HFFc6 (cell line): ENCODE measurements around the gene MOB2. TPM values are rescaled to one million over a fixed set of nuclear protein-coding genes. Genes with fewer than 3 reads are reported as not detected.
"Not testable (repeated sequence)": the region's sequence is repeated elsewhere in the genome, so short reads cannot be mapped to it uniquely, and the experiment has no call there.

ENCODE experiments used
- DNase-seq: peaks from one replicate; pipeline ENCODE4 v3.0.0-alpha.2; 2018
- H3K27ac Mint-ChIP-seq: 2 replicates; pipeline ENCODE4 v1.8.0; 2020; ENCODE audit warnings: mild to moderate bottlenecking, mixed read lengths
- H3K27me3 Mint-ChIP-seq: 2 replicates; pipeline ENCODE4 v1.8.0; 2021; ENCODE audit warnings: mild to moderate bottlenecking, moderate library complexity, mixed read lengths; ENCODE audit not compliant: insufficient read depth
- H3K36me3 Mint-ChIP-seq: 2 replicates; pipeline ENCODE4 v1.8.0; 2021; ENCODE audit warnings: low read depth, mixed read lengths
- H3K4me1 Mint-ChIP-seq: 2 replicates; pipeline ENCODE4 v1.8.0; 2020; ENCODE audit warnings: low read depth, mixed read lengths
- H3K4me3 Mint-ChIP-seq: 2 replicates; pipeline ENCODE4 v1.8.0; 2020; ENCODE audit warnings: mild to moderate bottlenecking, moderate library complexity, mixed read lengths
- H3K9me3 Mint-ChIP-seq: 2 replicates; pipeline ENCODE4 v1.8.0; 2020; ENCODE audit warnings: mild to moderate bottlenecking, mixed read lengths
- total RNA-seq, 6 experiments: library from RNA; stranded (reverse); fragmentation: NEBNext Ultra II Directional; extraction: Animal tissue kit (Norgen Biotek cat#: 25700); gene quantifications; 2 replicates in 1 of 6; 3 replicates in 5 of 6; pipeline ENCODE4 v1.2.3, GENCODE V29; 2021
- TF ChIP-seq, protein P1 (sequence below): fragments of 200-600 bp; sonication (generic); IDR thresholded peaks from 2 replicates; pipeline ENCODE4 v1.5.0; 2021; ENCODE audit warnings: antibody characterized with exemption, mild to moderate bottlenecking

MOB2 gene
- total RNA-seq, 6 experiments from 2014 or later = 19.6 to 27.4 (median 21.4) TPM

DNA sequence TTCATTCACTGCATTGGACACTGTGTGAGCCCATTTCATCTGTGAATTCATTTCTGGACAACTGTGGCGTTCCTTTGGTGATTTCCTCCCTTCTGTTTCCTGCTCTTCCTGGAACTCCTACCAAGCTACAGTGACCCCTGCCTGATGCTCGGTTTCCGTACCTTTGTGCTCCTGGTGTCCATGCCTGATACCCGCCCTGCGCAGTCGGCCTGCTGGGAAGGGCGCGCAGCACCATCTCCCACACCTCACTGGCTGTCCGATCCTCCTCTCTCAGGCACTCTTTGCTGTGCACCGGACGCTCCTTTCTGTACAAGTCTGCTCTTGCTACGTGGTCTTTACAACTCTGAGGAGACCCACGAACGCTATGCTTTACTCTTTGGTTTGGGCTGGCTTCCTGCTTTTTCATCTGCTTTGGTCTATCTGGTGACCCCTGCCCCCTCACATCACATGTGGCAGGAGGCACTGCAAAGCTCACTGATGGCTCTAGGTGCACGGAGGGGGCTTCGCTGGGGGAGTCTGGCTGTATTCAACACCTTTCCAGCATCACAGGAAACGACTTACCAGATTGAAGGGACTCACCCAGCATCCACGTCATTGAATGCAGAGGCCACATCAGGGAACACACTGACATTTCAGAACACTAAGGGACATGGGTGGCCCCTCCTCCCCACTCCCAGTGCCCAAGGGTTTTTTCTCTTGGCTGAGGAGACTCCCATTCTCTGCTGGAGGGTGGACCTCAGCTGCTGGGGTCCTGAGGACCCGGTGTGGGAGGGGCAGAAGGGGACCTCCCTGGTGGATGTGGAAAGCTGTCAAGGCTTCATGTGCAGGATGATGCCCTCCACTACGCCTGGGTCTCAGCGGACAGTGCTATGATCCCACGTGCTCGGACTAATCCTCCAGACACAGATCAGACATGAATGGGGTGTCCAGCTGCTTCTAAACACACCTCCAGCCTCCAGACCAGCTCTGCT lies 27.0 kb upstream of the MOB2 start:
- Mint-ChIP-seq H3K27me3 (no peaks in the 10 kb centered on the region; the same call in 1 of the 2 replicates), H3K4me1 (peaks cover 36% of the 10 kb centered on the region), H3K27ac (no peak overlapping the region), H3K4me3 (no peak overlapping the region), H3K9me3 (no peaks in the 10 kb centered on the region), H3K36me3 (no peaks in the 10 kb centered on the region)
- DNase-seq = no peak
- TF ChIP-seq, protein P1, sequence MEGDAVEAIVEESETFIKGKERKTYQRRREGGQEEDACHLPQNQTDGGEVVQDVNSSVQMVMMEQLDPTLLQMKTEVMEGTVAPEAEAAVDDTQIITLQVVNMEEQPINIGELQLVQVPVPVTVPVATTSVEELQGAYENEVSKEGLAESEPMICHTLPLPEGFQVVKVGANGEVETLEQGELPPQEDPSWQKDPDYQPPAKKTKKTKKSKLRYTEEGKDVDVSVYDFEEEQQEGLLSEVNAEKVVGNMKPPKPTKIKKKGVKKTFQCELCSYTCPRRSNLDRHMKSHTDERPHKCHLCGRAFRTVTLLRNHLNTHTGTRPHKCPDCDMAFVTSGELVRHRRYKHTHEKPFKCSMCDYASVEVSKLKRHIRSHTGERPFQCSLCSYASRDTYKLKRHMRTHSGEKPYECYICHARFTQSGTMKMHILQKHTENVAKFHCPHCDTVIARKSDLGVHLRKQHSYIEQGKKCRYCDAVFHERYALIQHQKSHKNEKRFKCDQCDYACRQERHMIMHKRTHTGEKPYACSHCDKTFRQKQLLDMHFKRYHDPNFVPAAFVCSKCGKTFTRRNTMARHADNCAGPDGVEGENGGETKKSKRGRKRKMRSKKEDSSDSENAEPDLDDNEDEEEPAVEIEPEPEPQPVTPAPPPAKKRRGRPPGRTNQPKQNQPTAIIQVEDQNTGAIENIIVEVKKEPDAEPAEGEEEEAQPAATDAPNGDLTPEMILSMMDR = no peak

DNA sequence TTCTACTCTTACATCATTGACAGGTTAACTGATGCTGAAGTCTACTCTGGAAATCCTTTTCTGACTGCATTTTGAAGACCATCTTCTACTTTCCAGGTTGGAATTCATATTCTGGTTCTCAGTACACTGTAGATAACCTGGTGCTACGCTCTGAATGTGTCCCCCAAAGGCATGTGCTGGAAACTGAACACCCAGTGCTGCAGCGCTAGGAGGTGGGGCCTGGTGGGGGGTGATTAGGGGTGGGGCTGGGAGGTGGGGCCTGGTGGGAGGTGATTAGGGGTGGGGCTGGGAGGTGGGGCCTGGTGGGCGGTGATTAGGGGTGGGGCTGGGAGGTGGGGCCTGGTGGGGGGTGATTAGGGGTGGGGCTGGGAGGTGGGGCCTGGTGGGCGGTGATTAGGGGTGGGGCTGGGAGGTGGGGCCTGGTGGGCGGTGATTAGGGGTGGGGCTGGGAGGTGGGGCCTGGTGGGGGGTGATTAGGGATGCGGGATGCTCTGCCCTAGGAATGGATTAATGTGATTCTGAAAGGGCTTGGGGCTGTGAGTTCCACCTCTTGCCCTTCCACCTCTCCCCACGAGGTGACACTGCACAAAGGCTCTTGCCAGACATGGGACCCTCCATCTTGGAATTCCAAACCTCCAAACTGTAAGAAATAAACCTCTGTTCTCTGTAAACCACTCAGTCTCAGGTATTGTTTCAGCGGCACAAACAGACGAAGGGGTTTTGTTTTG lies 26.1 kb upstream of the MOB2 start:
- H3K36me3 Mint-ChIP-seq = not testable (repeated sequence)

DNA sequence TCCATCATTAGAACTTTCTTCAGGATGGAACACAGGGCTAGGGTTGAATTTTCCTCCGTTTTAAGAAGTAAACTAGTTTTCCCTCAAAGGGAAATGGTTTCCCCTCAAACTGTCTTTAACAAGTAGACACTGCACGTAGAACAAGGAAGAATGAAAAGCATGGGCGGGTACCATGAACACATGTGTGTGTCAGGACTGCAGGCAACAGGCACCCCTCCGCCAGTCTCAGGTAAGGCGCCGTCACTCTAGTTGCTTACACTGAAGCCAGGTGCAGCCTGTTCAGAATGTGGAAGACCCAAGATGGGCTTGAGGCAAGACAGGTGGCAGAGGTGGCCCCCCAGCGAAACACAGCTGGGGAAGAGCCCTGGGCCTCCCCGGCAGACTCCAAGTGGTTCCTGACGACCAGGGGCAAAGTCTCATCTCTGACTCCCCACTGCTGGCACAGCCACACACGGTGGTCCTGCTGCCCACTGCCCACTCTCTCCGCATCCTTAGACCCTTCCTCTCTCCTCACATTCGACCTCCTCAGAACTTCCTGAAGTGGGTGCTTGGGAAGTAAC lies 25.4 kb upstream of the MOB2 start:
- DNase-seq = no peak
- H3K27ac Mint-ChIP-seq = no peak overlapping the region
- no peak overlapping the region for H3K4me3 Mint-ChIP-seq
- no peaks in the 10 kb centered on the region; the same call in 1 of the 2 replicates for H3K27me3 Mint-ChIP-seq
- TF ChIP-seq, protein P1 = no peak
- no peaks in the 10 kb centered on the region for H3K9me3 Mint-ChIP-seq
- H3K36me3 Mint-ChIP-seq = no peaks in the 10 kb centered on the region
- H3K4me1 Mint-ChIP-seq = peaks cover 28% of the 10 kb centered on the region

More for the DNA sequence above, 26.1 kb upstream of the MOB2 start:
- H3K27ac Mint-ChIP-seq, H3K9me3 Mint-ChIP-seq, DNase-seq, H3K4me3 Mint-ChIP-seq, H3K27me3 Mint-ChIP-seq: not testable (repeated sequence)
- peaks cover 35% of the 10 kb centered on the region for H3K4me1 Mint-ChIP-seq

DNA sequence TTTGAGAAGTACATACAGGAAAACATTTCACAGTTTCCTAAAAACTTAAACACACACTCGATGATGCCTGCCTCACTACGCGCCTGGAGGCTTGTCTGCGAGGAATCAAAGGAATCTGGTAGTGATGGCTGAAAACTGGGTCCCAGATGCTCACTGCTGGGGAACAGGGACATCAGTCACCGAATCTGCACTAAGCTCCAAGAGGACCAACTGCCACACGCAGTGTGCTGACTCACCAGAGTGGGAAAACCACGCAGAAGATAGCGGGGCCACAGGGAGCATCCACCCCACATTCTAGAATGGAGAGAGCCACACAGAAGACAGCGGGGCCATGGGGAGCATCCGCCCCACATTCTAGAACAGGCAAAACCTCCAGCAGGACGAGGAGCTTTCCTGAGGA lies 24.3 kb upstream of the MOB2 start:
- Mint-ChIP-seq H3K27me3 (no peaks in the 10 kb centered on the region; the same call in 1 of the 2 replicates), H3K4me1 (peaks cover 17% of the 10 kb centered on the region), H3K4me3 (no peak overlapping the region), H3K36me3 (no peaks in the 10 kb centered on the region), H3K9me3 (no peaks in the 10 kb centered on the region), H3K27ac (no peak overlapping the region)
- TF ChIP-seq, protein P1 = no peak
- no peak for DNase-seq

DNA sequence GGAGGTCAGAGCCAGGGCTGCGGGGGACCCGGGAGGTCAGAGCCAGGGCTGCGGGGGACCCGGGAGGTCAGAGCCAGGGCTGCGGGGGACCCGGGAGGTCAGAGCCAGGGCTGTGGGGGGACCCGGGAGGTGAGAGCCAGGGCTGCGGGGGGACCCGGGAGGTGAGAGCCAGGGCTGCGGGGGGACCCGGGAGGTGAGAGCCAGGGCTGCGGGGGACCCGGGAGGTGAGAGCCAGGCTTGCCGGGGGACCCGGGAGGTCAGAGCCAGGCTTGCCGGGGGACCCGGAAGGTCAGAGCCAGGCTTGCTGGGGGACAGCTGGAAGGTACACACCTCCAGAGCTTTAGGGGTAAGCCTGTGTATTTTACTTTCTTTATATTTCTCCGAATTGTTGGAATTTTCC lies 23.8 kb upstream of the MOB2 start:
- not testable (repeated sequence) for H3K4me3 Mint-ChIP-seq, H3K27me3 Mint-ChIP-seq, H3K36me3 Mint-ChIP-seq, H3K27ac Mint-ChIP-seq, DNase-seq, H3K9me3 Mint-ChIP-seq
- peaks cover 12% of the 10 kb centered on the region for H3K4me1 Mint-ChIP-seq

DNA sequence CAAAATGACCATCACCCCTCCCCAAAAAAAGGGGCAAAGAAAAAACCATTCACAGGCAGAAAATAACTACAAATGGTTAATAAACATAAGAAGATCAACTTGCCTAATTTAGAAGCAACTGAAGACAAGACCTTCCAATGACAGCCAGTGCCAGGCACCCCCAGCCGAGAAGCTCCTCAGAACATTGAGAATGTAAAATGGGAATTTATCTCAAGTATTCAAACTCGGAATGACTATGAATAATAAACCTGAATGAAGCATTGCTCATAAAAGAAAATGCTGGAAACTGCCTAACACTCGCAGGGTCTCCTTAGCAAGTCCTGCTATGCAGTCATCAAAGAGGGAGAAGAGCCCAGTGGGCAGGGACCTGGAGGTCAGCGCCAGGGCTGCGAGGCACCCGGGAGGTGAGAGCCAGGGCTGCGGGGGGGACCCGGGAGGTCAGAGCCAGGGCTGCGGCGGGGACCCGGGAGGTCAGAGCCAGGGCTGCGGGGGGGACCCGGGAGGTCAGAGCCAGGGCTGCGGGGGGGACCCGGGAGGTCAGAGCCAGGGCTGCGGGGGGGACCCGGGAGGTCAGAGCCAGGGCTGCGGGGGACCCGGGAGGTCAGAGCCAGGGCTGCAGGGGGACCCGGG lies 23.2 kb upstream of the MOB2 start:
- H3K27ac Mint-ChIP-seq = no peak overlapping the region
- peaks cover 10% of the 10 kb centered on the region for H3K4me1 Mint-ChIP-seq
- DNase-seq = no peak

More for the DNA sequence above, 23.2 kb upstream of the MOB2 start:
- Mint-ChIP-seq H3K9me3 (no peaks in the 10 kb centered on the region), H3K27me3 (no peaks in the 10 kb centered on the region; the same call in 1 of the 2 replicates), H3K4me3 (no peak overlapping the region), H3K36me3 (no peaks in the 10 kb centered on the region)
- TF ChIP-seq, protein P1 = no peak
